Endothelial cell of umbilical vein (primary cell): Measurements from ENCODE around the gene FAM98B.

ENCODE experiments used
- JUN ChIP-seq: IDR thresholded peaks from 2 replicates; pipeline ENCODE4 v1.6.1; 2011; ENCODE audit warnings: borderline replicate concordance, low read depth; ENCODE audit not compliant: insufficient read length, insufficient read depth
- TF ChIP-seq, protein P1 (sequence below), 2 donors: IDR thresholded peaks; 1 replicate in 1 of 2; 2 replicates in 1 of 2; pipeline ENCODE4 v1.5.1; 2011; ENCODE audit warnings: low read length in 2 of 2, mild to moderate bottlenecking in 2 of 2, moderate library complexity in 2 of 2, control low read depth in 1 of 2, inconsistent platforms in 1 of 2, low read depth in 1 of 2; ENCODE audit not compliant: insufficient read depth in 1 of 2; ENCODE audit errors: extremely low read depth in 1 of 2

DNA sequence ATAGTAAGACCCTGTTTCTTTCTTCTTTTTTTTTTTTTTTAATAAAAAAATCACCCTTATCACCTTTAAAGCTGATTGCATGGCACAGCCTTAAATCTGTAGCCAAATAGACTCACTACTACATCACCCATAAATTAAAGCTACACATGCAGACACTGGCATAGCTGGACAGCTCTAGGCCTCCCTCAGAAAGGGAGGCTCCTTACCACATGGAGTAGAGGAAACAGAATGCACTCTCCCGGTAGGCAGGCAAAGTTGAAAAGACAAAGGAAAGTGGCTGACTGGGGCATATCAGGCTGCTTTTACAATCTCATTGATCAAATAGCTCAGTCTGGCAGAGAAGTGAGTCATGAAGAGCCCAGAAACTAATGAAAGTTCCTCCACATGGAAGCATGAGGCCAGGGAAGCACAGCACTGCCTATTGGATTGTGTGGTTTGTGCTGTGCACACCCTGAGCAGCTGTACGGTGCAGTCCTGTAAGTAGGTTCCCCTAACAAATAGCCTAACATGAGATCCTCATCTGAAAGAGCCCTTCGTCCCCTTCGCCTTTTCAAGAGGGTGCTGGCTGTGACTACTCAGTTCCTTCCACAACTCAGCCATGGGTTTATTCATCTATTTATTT lies 32.7 kb upstream of the FAM98B start:
- TF ChIP-seq JUN: no peak
- TF ChIP-seq, protein P1, sequence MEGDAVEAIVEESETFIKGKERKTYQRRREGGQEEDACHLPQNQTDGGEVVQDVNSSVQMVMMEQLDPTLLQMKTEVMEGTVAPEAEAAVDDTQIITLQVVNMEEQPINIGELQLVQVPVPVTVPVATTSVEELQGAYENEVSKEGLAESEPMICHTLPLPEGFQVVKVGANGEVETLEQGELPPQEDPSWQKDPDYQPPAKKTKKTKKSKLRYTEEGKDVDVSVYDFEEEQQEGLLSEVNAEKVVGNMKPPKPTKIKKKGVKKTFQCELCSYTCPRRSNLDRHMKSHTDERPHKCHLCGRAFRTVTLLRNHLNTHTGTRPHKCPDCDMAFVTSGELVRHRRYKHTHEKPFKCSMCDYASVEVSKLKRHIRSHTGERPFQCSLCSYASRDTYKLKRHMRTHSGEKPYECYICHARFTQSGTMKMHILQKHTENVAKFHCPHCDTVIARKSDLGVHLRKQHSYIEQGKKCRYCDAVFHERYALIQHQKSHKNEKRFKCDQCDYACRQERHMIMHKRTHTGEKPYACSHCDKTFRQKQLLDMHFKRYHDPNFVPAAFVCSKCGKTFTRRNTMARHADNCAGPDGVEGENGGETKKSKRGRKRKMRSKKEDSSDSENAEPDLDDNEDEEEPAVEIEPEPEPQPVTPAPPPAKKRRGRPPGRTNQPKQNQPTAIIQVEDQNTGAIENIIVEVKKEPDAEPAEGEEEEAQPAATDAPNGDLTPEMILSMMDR (IDR thresholded peaks at IDR 0.05; ENCODE audit: extremely low read depth in 1 of 2, insufficient read depth in 1 of 2, low read depth in 1 of 2, low read length in 2 of 2): no peak
